A549 (cell line): ENCODE data around the gene CCDC85C. TPM values are rescaled to one million over a fixed set of nuclear protein-coding genes. Genes with fewer than 3 reads are reported as not detected.
A peak's percentile ranks its signal among the peaks of the same experiment; 100 is the strongest.

Source experiments
- ATAC-seq, 2 experiments: fragments of 200-7000 bp in 1 of 2; fragments of >200 bp in 1 of 2; cut with Nextera tagmentation in 1 of 2; cut with Tn5 transposase in 1 of 2; 3 replicates each; pipeline versions ENCODE4 v1.8.0 to v1.9.1; 2018 to 2020; ENCODE audit warnings: mild to moderate bottlenecking in 1 of 2, moderate library complexity in 1 of 2
- CTCF ChIA-PET: fragments of 300-600 bp; sonication (Branson Sonifier 250); formaldehyde crosslinking; extraction: SDS; loops from one replicate; lab custom pipeline; 2021; ENCODE audit warnings: antibody characterized with exemption, inconsistent platforms; lab: Yijun Ruan, JAX
- POLR2A ChIA-PET: fragments of 350-600 bp; formaldehyde crosslinking; extraction: SDS; loops from one replicate; lab custom pipeline; 2021; ENCODE audit warnings: antibody characterized with exemption, inconsistent platforms; lab: Yijun Ruan, JAX
- DNase-seq, 2 experiments: peaks; one replicate each; pipeline versions ENCODE4 v3.0.0 to v3.0.0-alpha.2; 2011 to 2016; ENCODE audit warnings: low read depth in 1 of 2, low spot score in 1 of 2
- FAIRE-seq: peaks from 2 replicates; lab custom pipeline; 2011; peaks lifted over from hg19 to GRCh38; lab: Jason Lieb, UNC
- H3K27ac ChIP-seq, 2 experiments: fragments of >200 bp; sonication (Bioruptor Twin); formaldehyde crosslinking; 3 replicates each; pipeline ENCODE4 v1.5.1; 2016 to 2017
- H3K4me1 ChIP-seq: fragments of >200 bp; sonication (Bioruptor Twin); formaldehyde crosslinking; 3 replicates; pipeline ENCODE4 v1.6.1; 2016
- H3K4me2 ChIP-seq: fragments of >200 bp; sonication (Bioruptor Twin); formaldehyde crosslinking; 3 replicates; pipeline ENCODE4 v1.6.1; 2016
- H3K4me3 ChIP-seq: fragments of >200 bp; sonication (Bioruptor Twin); formaldehyde crosslinking; 3 replicates; pipeline ENCODE4 v1.5.1; 2016
- H3K9me3 ChIP-seq: fragments of >200 bp; sonication (Bioruptor Twin); formaldehyde crosslinking; 3 replicates; pipeline ENCODE4 v1.6.1; 2016
- BCL3 ChIP-seq: fragments of >200 bp; sonication (Bioruptor Twin); formaldehyde crosslinking; IDR thresholded peaks from 3 replicates; pipeline ENCODE4 v1.6.1; 2016
- CBX8 ChIP-seq: fragments of 200-600 bp; sonication (generic); IDR thresholded peaks from 2 replicates; pipeline ENCODE4 v1.6.1; 2016
- CHD2 ChIP-seq: fragments of 150-350 bp; IDR thresholded peaks from 2 replicates; pipeline ENCODE4 v1.6.1; 2014; ENCODE audit warnings: low read length; ENCODE audit not compliant: partially characterized antibody
- FOSB ChIP-seq: fragments of 250-450 bp; sonication (Bioruptor Pico); IDR thresholded peaks from 2 replicates; pipeline ENCODE4 v1.5.0; 2020; ENCODE audit warnings: mild to moderate bottlenecking, moderate library complexity
- HOXB13 ChIP-seq: fragments of 250-450 bp; sonication (Bioruptor Pico); IDR thresholded peaks from 2 replicates; pipeline ENCODE4 v1.5.0; 2020; ENCODE audit warnings: low read depth, mild to moderate bottlenecking, moderate library complexity
- JUN ChIP-seq, 2 experiments: fragments of >200 bp; sonication (Bioruptor Twin); formaldehyde crosslinking; IDR thresholded peaks; 2 replicates in 1 of 2; 3 replicates in 1 of 2; pipeline ENCODE4 v1.6.1; 2016 to 2017
- JUNB ChIP-seq: fragments of >200 bp; sonication (Bioruptor Twin); formaldehyde crosslinking; IDR thresholded peaks from 2 replicates; pipeline ENCODE4 v1.6.1; 2016
- KDM1A ChIP-seq: fragments of 200-600 bp; sonication (generic); IDR thresholded peaks from 2 replicates; pipeline ENCODE4 v1.6.1; 2016; ENCODE audit warnings: low read depth, mild to moderate bottlenecking
- MYC ChIP-seq: IDR thresholded peaks from 2 replicates; pipeline ENCODE4 v1.6.1; 2012; ENCODE audit warnings: mild to moderate bottlenecking, inconsistent platforms, low read length, improper control_type of control experiment, borderline replicate concordance
- NPAS2 ChIP-seq: fragments of 250-450 bp; sonication (Bioruptor Pico); IDR thresholded peaks from 2 replicates; pipeline ENCODE4 v1.8.0; 2022; ENCODE audit warnings: mild to moderate bottlenecking, moderate library complexity, borderline replicate concordance
- PBX3 ChIP-seq: IDR thresholded peaks from 2 replicates; pipeline ENCODE4 v1.6.1; 2012
- RAD21 ChIP-seq, 2 experiments: fragments of >200 bp in 1 of 2; sonication (Bioruptor Twin) in 1 of 2; formaldehyde crosslinking in 1 of 2; IDR thresholded peaks in 1 of 2; conservative IDR thresholded peaks in 1 of 2; 2 replicates in 1 of 2; 3 replicates in 1 of 2; pipeline ENCODE4 v1.6.1; 2012 to 2018; ENCODE audit warnings: inconsistent platforms in 1 of 2
- RCOR1 ChIP-seq: fragments of 150-350 bp; IDR thresholded peaks from 2 replicates; pipeline ENCODE4 v1.6.1; 2014; ENCODE audit warnings: antibody characterized with exemption, low read length, low read depth
- RFX5 ChIP-seq: fragments of 450-650 bp; IDR thresholded peaks from 2 replicates; pipeline ENCODE4 v1.7.1; 2014; ENCODE audit warnings: antibody characterized with exemption, mild to moderate bottlenecking, moderate library complexity
- RNF2 ChIP-seq: fragments of 200-600 bp; sonication (generic); IDR thresholded peaks from 2 replicates; pipeline ENCODE4 v1.6.1; 2016; ENCODE audit warnings: low read depth, mild to moderate bottlenecking, antibody characterized with exemption, moderate library complexity, borderline replicate concordance
- SREBF2 ChIP-seq: fragments of 450-650 bp; IDR thresholded peaks from 2 replicates; pipeline ENCODE4 v1.6.1; 2014; ENCODE audit warnings: mild to moderate bottlenecking, moderate library complexity
- TFCP2L1 ChIP-seq: fragments of 250-450 bp; sonication (Bioruptor Pico); IDR thresholded peaks from 2 replicates; pipeline ENCODE4 v1.5.0; 2021; ENCODE audit warnings: mild to moderate bottlenecking
- ZC3H11A ChIP-seq: fragments of 450-650 bp; IDR thresholded peaks from 2 replicates; pipeline ENCODE4 v1.6.1; 2014; ENCODE audit warnings: antibody characterized with exemption, mild to moderate bottlenecking
- ZNF302 ChIP-seq: fragments of 250-450 bp; sonication (Bioruptor Pico); IDR thresholded peaks from 2 replicates; pipeline ENCODE4 v1.9.0; 2021; ENCODE audit warnings: inconsistent platforms, mild to moderate bottlenecking, moderate library complexity
- WGBS: methylation state at CpG from one replicate; pipeline ENCODE4 v1.1.6; 2017; ENCODE audit errors: missing lambda C conversion rate; 5-methylcytosine and 5-hydroxymethylcytosine counted together
- polyA plus RNA-seq, 4 experiments: library from polyadenylated mRNA; depleted of rRNA in 3 of 4; stranded (reverse); fragments of >200 nt; fragmentation: RNase III in 1 of 4; extraction: RNeasy Plus Mini Kit Qiagen cat#74134 plus additional on column Dnase treatment in 1 of 4; gene quantifications; 2 replicates in 3 of 4; 3 replicates in 1 of 4; pipeline ENCODE4 v1.2.3, GENCODE V29; 2011 to 2017
- TF ChIP-seq, protein P1 (sequence below): fragments of >200 bp; sonication (Bioruptor Twin); formaldehyde crosslinking; IDR thresholded peaks from 2 replicates; pipeline ENCODE4 v1.6.1; 2016
- TF ChIP-seq, protein P2 (sequence below): fragments of 450-650 bp; IDR thresholded peaks from 2 replicates; pipeline ENCODE4 v1.6.1; 2014; ENCODE audit warnings: antibody characterized with exemption
- TF ChIP-seq, protein P3 (sequence below): fragments of 250-450 bp; sonication (Bioruptor Pico); IDR thresholded peaks from 2 replicates; pipeline ENCODE4 v1.5.0; 2020; ENCODE audit warnings: low read depth, mild to moderate bottlenecking, moderate library complexity
- TF ChIP-seq, protein P4 (sequence below): IDR thresholded peaks from 2 replicates; pipeline ENCODE4 v1.6.1; 2012

The CCDC85C gene
- polyA plus RNA-seq, 2 of the 4 experiments (the other 2 are of a cell fraction), result 11.4 to 31.4 TPM

GRCh38 chr14:99560922-99561683, 42.9 kb downstream of the CCDC85C start:
- H3K4me2 ChIP-seq, result no peak overlapping the region
- ATAC-seq (no peak), DNase-seq (no peak), FAIRE-seq (no peak)
- H3K9me3 ChIP-seq, result no peaks in the 10 kb centered on the region
- peak overlapping the region in 1 of 2 experiments; percentile 92; a peak in 3 of 6 replicates for H3K27ac ChIP-seq
- TF ChIP-seq RCOR1 (no peak), MYC (no peak), RFX5 (no peak), JUN (IDR thresholded peaks at IDR 0.05) (no peak), RNF2 (no peak), TFCP2L1 (CRISPR knock-in tag) (no peak), CBX8 (no peak), ZC3H11A (no peak), CHD2 (no peak), ZNF302 (no peak), SREBF2 (no peak)
- TF ChIP-seq, protein P1, sequence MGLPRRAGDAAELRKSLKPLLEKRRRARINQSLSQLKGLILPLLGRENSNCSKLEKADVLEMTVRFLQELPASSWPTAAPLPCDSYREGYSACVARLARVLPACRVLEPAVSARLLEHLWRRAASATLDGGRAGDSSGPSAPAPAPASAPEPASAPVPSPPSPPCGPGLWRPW, result no peak
- TF ChIP-seq, protein P2, sequence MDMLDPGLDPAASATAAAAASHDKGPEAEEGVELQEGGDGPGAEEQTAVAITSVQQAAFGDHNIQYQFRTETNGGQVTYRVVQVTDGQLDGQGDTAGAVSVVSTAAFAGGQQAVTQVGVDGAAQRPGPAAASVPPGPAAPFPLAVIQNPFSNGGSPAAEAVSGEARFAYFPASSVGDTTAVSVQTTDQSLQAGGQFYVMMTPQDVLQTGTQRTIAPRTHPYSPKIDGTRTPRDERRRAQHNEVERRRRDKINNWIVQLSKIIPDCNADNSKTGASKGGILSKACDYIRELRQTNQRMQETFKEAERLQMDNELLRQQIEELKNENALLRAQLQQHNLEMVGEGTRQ, result no peak
- no peak overlapping the region for H3K4me3 ChIP-seq
- CTCF ChIA-PET, result interaction anchor here (1.0 to 5.8 kb wide), 9 partner anchors 13 to 75 kb away, joined by 3 to 96 read pairs (median 14); partner anchors contain the start of gene CCDC85C
- WGBS, result 72% methylated on average over 9 of the region's 15 CpGs
- H3K4me1 ChIP-seq, result peaks cover 54% of the 10 kb centered on the region
- POLR2A ChIA-PET, result no interaction called here

DNA sequence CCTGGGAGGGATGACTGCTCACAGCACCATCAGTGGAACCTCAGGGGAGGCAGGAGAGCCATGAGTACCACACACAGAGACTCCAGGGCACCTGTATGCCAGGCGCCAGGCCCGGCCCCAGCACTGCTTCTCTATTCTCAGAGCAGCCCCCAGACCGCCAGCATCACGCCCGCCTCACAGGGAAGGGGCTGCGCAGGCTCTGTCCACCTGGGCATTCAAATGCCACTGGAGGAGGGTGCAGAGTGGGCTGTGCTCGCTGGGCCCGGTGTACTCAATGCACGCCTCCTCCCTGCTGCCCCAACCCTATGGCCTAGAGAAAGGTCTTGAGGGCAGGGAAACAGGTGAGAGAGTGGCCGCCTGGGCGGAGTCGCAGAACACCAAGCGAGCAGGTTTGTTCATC, 43.6 kb downstream of the CCDC85C start:
- no peak for FAIRE-seq
- POLR2A ChIA-PET, result no interaction called here
- no peak overlapping the region for H3K4me3 ChIP-seq
- DNase-seq, result no peak
- 86% methylated on average over 9 of the region's 13 CpGs for WGBS
- H3K27ac ChIP-seq, result no peak overlapping the region; a peak in 1 of 6 replicates
- ATAC-seq, result no peak
- H3K4me2 ChIP-seq, result no peak overlapping the region
- CTCF ChIA-PET, result interaction anchor here (1.1 to 5.8 kb wide), 4 partner anchors 14 to 74 kb away, joined by 3 to 96 read pairs (median 27); partner anchors contain the start of gene CCDC85C
- H3K4me1 ChIP-seq, result peaks cover 49% of the 10 kb centered on the region
- no peaks in the 10 kb centered on the region for H3K9me3 ChIP-seq
- TF ChIP-seq BCL3 (no peak), RNF2 (no peak), JUNB (no peak), RAD21 (conservative IDR thresholded peaks at IDR 0.05 in 1 of 2, IDR thresholded peaks at IDR 0.05 in 1 of 2) (no peak), ZNF302 (no peak), KDM1A (no peak), NPAS2 (CRISPR knock-in tag) (no peak), HOXB13 (CRISPR knock-in tag) (no peak), FOSB (CRISPR knock-in tag) (no peak), PBX3 (no peak)
- TF ChIP-seq, protein P3, sequence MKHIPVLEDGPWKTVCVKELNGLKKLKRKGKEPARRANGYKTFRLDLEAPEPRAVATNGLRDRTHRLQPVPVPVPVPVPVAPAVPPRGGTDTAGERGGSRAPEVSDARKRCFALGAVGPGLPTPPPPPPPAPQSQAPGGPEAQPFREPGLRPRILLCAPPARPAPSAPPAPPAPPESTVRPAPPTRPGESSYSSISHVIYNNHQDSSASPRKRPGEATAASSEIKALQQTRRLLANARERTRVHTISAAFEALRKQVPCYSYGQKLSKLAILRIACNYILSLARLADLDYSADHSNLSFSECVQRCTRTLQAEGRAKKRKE (CRISPR knock-in tag), result no peak
- TF ChIP-seq, protein P2, result no peak
- TF ChIP-seq, protein P4, sequence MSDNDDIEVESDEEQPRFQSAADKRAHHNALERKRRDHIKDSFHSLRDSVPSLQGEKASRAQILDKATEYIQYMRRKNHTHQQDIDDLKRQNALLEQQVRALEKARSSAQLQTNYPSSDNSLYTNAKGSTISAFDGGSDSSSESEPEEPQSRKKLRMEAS, result no peak
- TF ChIP-seq, all 56 proteins: peak for 0
